MM.1S (cell line): ENCODE data around the gene TP73.

Source experiments
- DNase-seq: peaks from one replicate; pipeline ENCODE4 v3.0.0-alpha.2; 2015
- H2AFZ ChIP-seq: fragments of 300-600 bp; sonication (generic); 2 replicates; pipeline ENCODE4 v1.6.0; 2016; ENCODE audit warnings: antibody characterized with exemption, low read length
- H3F3A ChIP-seq: fragments of 300-600 bp; sonication (generic); 2 replicates; pipeline ENCODE4 v1.6.1; 2016; ENCODE audit warnings: mild to moderate bottlenecking, antibody characterized with exemption, low read length, moderate library complexity, mixed read lengths; ENCODE audit not compliant: insufficient read depth
- H3K27ac ChIP-seq: fragments of 300-600 bp; sonication (generic); 2 replicates; pipeline ENCODE4 v1.5.1; 2016; ENCODE audit warnings: mild to moderate bottlenecking, low read length
- H3K27me3 ChIP-seq: fragments of 300-600 bp; sonication (generic); replicated peaks from 2 replicates; pipeline ENCODE4 v1.6.0; 2016; ENCODE audit warnings: low read length; ENCODE audit not compliant: insufficient read depth
- H3K36me3 ChIP-seq: fragments of 300-600 bp; sonication (generic); replicated peaks from 2 replicates; pipeline ENCODE4 v1.6.1; 2016; ENCODE audit warnings: mild to moderate bottlenecking, low read length, mixed read lengths; ENCODE audit not compliant: insufficient read depth
- H3K4me1 ChIP-seq: fragments of 300-600 bp; sonication (generic); 2 replicates; pipeline ENCODE4 v1.6.1; 2016; ENCODE audit warnings: low read length, mixed read lengths
- H3K4me2 ChIP-seq: fragments of 300-600 bp; sonication (generic); 2 replicates; pipeline ENCODE4 v1.6.0; 2016; ENCODE audit warnings: low read depth, low read length
- H3K4me3 ChIP-seq: fragments of 300-600 bp; sonication (generic); 2 replicates; pipeline ENCODE4 v1.5.1; 2016; ENCODE audit warnings: low read length, mixed read lengths
- H3K79me2 ChIP-seq: fragments of 300-600 bp; sonication (generic); 2 replicates; pipeline ENCODE4 v1.6.1; 2016; ENCODE audit warnings: mixed run types, low read length, mixed read lengths
- H3K9ac ChIP-seq: fragments of 300-600 bp; sonication (generic); 2 replicates; pipeline ENCODE4 v1.6.1; 2016; ENCODE audit warnings: low read length, mixed read lengths
- H3K9me2 ChIP-seq: fragments of 300-600 bp; sonication (generic); replicated peaks from 2 replicates; pipeline ENCODE4 v1.6.1; 2016; ENCODE audit warnings: mild to moderate bottlenecking, low read length, mixed read lengths; ENCODE audit not compliant: insufficient read depth
- H3K9me3 ChIP-seq: fragments of 300-600 bp; sonication (generic); replicated peaks from 2 replicates; pipeline ENCODE4 v1.6.1; 2016; ENCODE audit warnings: mild to moderate bottlenecking, low read length, mixed read lengths; ENCODE audit not compliant: insufficient read depth
- H4K20me1 ChIP-seq: fragments of 300-600 bp; sonication (generic); 2 replicates; pipeline ENCODE4 v1.6.1; 2016; ENCODE audit warnings: mild to moderate bottlenecking, low read length, moderate library complexity, mixed read lengths; ENCODE audit not compliant: insufficient read depth
- EZH2 ChIP-seq: fragments of 300-600 bp; sonication (generic); optimal IDR thresholded peaks from 2 replicates; pipeline ENCODE3; 2017; ENCODE audit warnings: low read depth, mild to moderate bottlenecking, antibody characterized with exemption, low read length, mixed read lengths
- EZH2phosphoT487 ChIP-seq: fragments of 300-600 bp; sonication (generic); IDR thresholded peaks from 2 replicates; pipeline ENCODE4 v1.6.1; 2018; ENCODE audit warnings: antibody characterized with exemption, low read length
- TF ChIP-seq, protein P1 (sequence below): fragments of 300-600 bp; sonication (generic); IDR thresholded peaks from 2 replicates; pipeline ENCODE4 v1.5.1; 2016; ENCODE audit warnings: antibody characterized with exemption, low read length, mixed read lengths

Gene TP73

DNA sequence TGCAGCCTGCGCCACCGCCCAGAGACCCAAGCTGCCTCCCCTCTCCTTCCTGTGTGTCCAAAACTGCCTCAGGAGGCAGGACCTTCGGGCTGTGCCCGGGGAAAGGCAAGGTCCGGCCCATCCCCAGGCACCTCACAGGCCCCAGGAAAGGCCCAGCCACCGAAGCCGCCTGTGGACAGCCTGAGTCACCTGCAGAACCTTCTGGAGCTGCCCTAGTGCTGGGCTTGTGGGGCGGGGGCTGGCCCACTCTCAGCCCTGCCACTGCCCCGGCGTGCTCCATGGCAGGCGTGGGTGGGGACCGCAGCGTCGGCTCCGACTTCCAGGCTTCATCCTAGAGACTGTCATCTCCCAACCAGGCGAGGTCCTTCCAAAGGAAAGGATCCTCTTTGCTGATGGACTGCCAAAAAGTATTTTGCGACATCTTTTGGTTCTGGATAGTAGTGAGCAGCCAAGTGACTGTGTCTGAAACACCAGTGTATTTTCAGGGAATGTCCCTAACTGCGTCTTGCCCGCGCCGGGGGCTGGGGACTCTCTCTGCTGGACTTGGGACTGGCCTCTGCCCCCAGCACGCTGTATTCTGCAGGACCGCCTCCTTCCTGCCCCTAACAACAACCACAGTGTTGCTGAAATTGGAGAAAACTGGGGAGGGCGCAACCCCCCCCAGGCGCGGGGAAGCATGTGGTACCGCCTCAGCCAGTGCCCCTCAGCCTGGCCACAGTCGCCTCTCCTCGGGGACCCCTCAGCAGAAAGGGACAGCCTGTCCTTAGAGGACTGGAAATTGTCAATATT is 81.0 kb downstream of the TP73 start:
- Histone ChIP-seq H2AFZ (no peak overlapping the region), H3K4me2 (no peak overlapping the region), H3K4me3 (no peak overlapping the region), H4K20me1 (no peaks in the 10 kb centered on the region), H3K27ac (no peak overlapping the region), H3F3A (no peaks in the 10 kb centered on the region), H3K4me1 (no peaks in the 10 kb centered on the region), H3K27me3 (no peaks in the 10 kb centered on the region), H3K9me2 (no peaks in the 10 kb centered on the region), H3K79me2 (no peaks in the 10 kb centered on the region), H3K9me3 (no peaks in the 10 kb centered on the region), H3K36me3 (no peaks in the 10 kb centered on the region), H3K9ac (no peak overlapping the region)
- no peak for DNase-seq
- TF ChIP-seq, protein P1, sequence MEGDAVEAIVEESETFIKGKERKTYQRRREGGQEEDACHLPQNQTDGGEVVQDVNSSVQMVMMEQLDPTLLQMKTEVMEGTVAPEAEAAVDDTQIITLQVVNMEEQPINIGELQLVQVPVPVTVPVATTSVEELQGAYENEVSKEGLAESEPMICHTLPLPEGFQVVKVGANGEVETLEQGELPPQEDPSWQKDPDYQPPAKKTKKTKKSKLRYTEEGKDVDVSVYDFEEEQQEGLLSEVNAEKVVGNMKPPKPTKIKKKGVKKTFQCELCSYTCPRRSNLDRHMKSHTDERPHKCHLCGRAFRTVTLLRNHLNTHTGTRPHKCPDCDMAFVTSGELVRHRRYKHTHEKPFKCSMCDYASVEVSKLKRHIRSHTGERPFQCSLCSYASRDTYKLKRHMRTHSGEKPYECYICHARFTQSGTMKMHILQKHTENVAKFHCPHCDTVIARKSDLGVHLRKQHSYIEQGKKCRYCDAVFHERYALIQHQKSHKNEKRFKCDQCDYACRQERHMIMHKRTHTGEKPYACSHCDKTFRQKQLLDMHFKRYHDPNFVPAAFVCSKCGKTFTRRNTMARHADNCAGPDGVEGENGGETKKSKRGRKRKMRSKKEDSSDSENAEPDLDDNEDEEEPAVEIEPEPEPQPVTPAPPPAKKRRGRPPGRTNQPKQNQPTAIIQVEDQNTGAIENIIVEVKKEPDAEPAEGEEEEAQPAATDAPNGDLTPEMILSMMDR: no peak
- TF ChIP-seq EZH2 (no peak), EZH2phosphoT487 (no peak)

DNA sequence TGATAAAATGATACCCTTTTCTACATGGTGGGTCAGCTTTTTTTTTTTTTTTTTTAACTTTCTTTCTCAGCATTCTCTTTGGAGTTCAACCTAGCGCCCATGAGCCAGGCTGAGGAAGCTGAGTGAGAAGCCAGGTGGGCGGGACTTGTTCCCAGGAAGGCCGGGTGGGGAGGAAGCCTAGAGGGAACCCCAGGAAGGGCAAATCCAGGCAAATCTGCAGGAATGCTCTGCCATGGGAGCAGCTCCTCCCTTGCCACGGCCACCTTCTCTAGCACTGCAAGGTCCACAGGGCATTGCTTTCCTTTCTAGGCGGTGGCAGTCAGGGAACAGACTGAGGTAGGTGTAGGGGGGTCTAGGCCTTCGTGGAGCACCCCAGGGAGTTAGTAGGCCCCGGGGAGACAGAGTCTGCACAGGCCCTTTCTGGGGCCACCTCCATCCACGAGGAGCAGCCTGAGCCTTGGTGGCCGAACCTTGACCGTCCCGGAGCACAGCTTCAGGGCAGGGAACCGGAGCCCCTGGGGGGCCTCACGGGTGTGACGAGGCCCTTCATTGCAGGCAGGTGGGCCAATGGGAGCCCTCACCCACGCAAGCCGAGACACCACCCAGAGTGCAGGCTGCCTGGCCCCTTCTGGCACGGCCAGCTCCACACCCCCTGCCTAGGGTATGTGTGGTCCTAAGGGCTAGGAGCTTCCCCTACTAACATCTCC is 81.7 kb downstream of the TP73 start:
- no peak for DNase-seq
- H3K9me3 ChIP-seq: no peaks in the 10 kb centered on the region
- no peaks in the 10 kb centered on the region for H3K27me3 ChIP-seq
- H4K20me1 ChIP-seq: no peaks in the 10 kb centered on the region
- H3K27ac ChIP-seq: no peak overlapping the region
- H3K79me2 ChIP-seq: no peaks in the 10 kb centered on the region
- TF ChIP-seq EZH2phosphoT487: no peak
- TF ChIP-seq, protein P1: no peak
- TF ChIP-seq EZH2: no peak
- H3K4me3 ChIP-seq: no peak overlapping the region
- H3F3A ChIP-seq: no peaks in the 10 kb centered on the region
- H3K36me3 ChIP-seq: no peaks in the 10 kb centered on the region
- no peak overlapping the region for H3K4me2 ChIP-seq
- no peaks in the 10 kb centered on the region for H3K4me1 ChIP-seq
- H3K9ac ChIP-seq: no peak overlapping the region
- no peak overlapping the region for H2AFZ ChIP-seq
- H3K9me2 ChIP-seq: no peaks in the 10 kb centered on the region

DNA sequence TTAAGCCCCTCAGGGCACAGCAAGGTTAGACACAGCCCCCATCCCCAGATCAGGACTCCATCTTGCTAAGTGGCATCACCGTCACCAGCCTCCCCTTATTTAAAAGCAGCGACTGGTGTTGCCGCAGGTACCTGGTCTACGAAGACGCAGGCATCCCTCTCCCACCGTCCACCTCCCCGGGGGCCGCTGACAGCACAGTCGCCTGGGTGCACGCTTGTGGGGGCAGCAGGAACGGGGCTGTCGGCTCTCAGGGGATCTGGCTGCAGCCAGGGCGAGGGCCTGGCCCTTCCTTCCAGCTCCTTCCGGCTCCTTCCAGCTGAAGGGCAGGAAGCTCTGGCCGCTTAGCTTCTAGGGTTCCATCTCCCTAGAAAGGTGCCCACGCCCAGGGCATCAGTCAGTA is 82.3 kb downstream of the TP73 start:
- Histone ChIP-seq H3K36me3 (no peaks in the 10 kb centered on the region), H3K79me2 (no peaks in the 10 kb centered on the region), H3K9me3 (no peaks in the 10 kb centered on the region), H4K20me1 (no peaks in the 10 kb centered on the region), H3K9me2 (no peaks in the 10 kb centered on the region), H3K4me2 (no peak overlapping the region), H2AFZ (no peak overlapping the region), H3K27me3 (no peaks in the 10 kb centered on the region), H3F3A (no peaks in the 10 kb centered on the region), H3K4me3 (no peak overlapping the region), H3K4me1 (no peaks in the 10 kb centered on the region), H3K27ac (no peak overlapping the region), H3K9ac (no peak overlapping the region)
- TF ChIP-seq EZH2phosphoT487 (no peak), EZH2 (no peak)
- TF ChIP-seq, protein P1: no peak
- DNase-seq: no peak
